Subcutaneous abdominal adipose tissue (tissue), 5 donors: ENCODE data around the gene FMR1NB.

Source experiments
- H3K27ac ChIP-seq: one replicate; pipeline ENCODE4 v1.7.0; 2013; ENCODE audit warnings: low read depth, mild to moderate bottlenecking, inconsistent platforms, low read length, moderate library complexity
- H3K27me3 ChIP-seq, 5 donors: one replicate each; pipeline ENCODE4 v1.7.0; 2013; ENCODE audit warnings: low read length in 5 of 5, inconsistent platforms in 1 of 5; ENCODE audit not compliant: control insufficient read depth in 5 of 5, insufficient read depth in 4 of 5
- H3K36me3 ChIP-seq, 5 donors: one replicate each; pipeline ENCODE4 v1.7.0; 2013; ENCODE audit warnings: low read length in 5 of 5; ENCODE audit not compliant: control insufficient read depth in 5 of 5, insufficient read depth in 5 of 5
- H3K4me1 ChIP-seq, 5 donors: one replicate each; pipeline ENCODE4 v1.7.0; 2013; ENCODE audit warnings: low read length in 5 of 5, mild to moderate bottlenecking in 3 of 5, moderate library complexity in 1 of 5; ENCODE audit not compliant: control insufficient read depth in 5 of 5, insufficient read depth in 5 of 5
- H3K4me3 ChIP-seq, 5 donors: one replicate each; pipeline ENCODE4 v1.7.0; 2013; ENCODE audit warnings: low read length in 5 of 5, low read depth in 1 of 5
- H3K9ac ChIP-seq, 5 donors: one replicate each; pipeline ENCODE4 v1.7.0; 2013; ENCODE audit warnings: low read length in 5 of 5, mild to moderate bottlenecking in 4 of 5, moderate library complexity in 3 of 5
- H3K9me3 ChIP-seq, 5 donors: one replicate each; pipeline ENCODE4 v1.7.0; 2013; ENCODE audit warnings: low read length in 5 of 5; ENCODE audit not compliant: control insufficient read depth in 5 of 5
- donor health status: healthy.
- donor health status: healthy.
- donor health status: healthy.
- donor health status: healthy.
- donor health status: healthy.

The FMR1NB gene, protein sequence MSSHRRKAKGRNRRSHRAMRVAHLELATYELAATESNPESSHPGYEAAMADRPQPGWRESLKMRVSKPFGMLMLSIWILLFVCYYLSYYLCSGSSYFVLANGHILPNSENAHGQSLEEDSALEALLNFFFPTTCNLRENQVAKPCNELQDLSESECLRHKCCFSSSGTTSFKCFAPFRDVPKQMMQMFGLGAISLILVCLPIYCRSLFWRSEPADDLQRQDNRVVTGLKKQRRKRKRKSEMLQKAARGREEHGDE

GRCh38 chrX:147981038-147981752 is at the start of gene FMR1NB:
Gene FMR1NB, plus strand, starts transcription at chrX:147981337. Its CDS starts 66 bp downstream, at chrX:147981403.
- Histone ChIP-seq H3K4me3 (no peak within 1 kb of the TSS), H3K36me3 (no peaks in the 10 kb centered on the region), H3K9me3 (peaks cover 0 to 2% (median 0%) of the 10 kb centered on the region in 5 donors), H3K4me1 (no peaks in the 10 kb centered on the region), H3K27ac (no peak within 1 kb of the TSS), H3K9ac (no peak within 1 kb of the TSS), H3K27me3 (no peaks in the 10 kb centered on the region)

DNA sequence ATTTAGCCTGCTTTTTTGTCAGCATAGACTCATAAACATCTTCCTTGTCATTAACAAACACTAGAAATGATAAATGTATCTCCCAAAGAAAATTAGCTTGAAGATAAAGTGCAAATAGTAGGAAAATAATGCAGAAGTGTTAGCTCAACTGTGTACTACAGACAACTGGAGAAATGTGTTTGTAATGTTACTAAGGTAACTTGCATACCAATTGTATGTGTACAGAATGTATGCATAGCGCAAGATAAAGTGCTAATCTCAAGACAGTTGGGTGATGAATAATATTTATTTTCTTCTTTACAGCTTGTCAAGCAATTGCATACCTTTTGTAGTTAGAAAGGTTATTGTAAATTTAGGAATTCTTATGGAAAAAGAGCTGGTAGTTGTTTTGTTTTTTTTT is 47.3 kb upstream of the FMR1NB start:
- Histone ChIP-seq H3K36me3 (peaks cover 7 to 24% (median 20%) of the 10 kb centered on the region in 5 donors), H3K9me3 (no peaks in the 10 kb centered on the region), H3K9ac (no peak overlapping the region)

DNA sequence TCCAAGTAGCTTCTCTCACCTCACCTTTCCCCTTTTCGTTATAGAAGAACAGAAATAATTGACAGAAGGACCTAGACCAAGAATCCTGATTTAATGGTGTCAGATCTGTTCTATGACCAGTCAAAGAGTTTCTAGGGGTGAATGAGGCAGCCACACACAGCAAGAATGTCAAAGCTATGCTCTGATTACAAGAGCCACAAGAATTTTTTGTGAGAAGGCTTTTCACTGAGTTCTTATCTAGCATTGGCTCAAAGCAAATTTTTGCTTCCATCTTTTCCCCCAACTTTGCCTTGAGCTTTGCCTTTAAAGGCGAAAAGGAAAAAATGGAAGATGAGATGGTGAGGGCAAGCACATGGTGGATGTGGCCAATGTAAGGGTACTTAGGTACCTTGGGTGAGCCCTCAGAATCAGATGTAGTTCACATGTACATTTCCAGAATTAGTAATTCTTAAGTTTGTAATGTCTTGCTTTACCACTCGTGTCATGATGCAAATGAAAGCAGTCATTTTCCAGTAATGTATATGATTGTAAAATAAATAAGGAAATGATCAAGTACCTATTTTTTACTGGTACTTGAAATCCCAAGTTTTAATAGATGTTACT is 45.9 kb upstream of the FMR1NB start:
- peaks cover 5 to 22% (median 17%) of the 10 kb centered on the region in 5 donors for H3K36me3 ChIP-seq
- no peaks in the 10 kb centered on the region for H3K9me3 ChIP-seq
- H3K9ac ChIP-seq: no peak overlapping the region
- no peak overlapping the region for H3K27ac ChIP-seq
- H3K27me3 ChIP-seq: no peaks in the 10 kb centered on the region
- H3K4me1 ChIP-seq: no peaks in the 10 kb centered on the region
- no peak overlapping the region for H3K4me3 ChIP-seq

More for the DNA sequence above, 47.3 kb upstream of the FMR1NB start:
- no peak overlapping the region for H3K27ac ChIP-seq
- H3K27me3 ChIP-seq: no peaks in the 10 kb centered on the region
- no peak overlapping the region for H3K4me3 ChIP-seq
- no peaks in the 10 kb centered on the region for H3K4me1 ChIP-seq

- H3K9me3 ChIP-seq: no peaks in the 10 kb centered on the region
- no peak overlapping the region for H3K27ac ChIP-seq
Observed at GRCh38 chrX:147945286-147945685, 35.9 kb upstream of the FMR1NB start.

GRCh38 chrX:147948531-147948930 is 32.6 kb upstream of the FMR1NB start:
- no peak overlapping the region for H3K4me3 ChIP-seq
- H3K9me3 ChIP-seq: no peaks in the 10 kb centered on the region
- H3K4me1 ChIP-seq: no peaks in the 10 kb centered on the region
- H3K36me3 ChIP-seq: peaks cover 15 to 32% (median 24%) of the 10 kb centered on the region in 5 donors
- no peaks in the 10 kb centered on the region for H3K27me3 ChIP-seq
- H3K9ac ChIP-seq: no peak overlapping the region
- no peak overlapping the region for H3K27ac ChIP-seq

More at GRCh38 chrX:147945286-147945685, 35.9 kb upstream of the FMR1NB start:
- Histone ChIP-seq H3K4me1 (no peaks in the 10 kb centered on the region), H3K9ac (no peak overlapping the region), H3K4me3 (no peak overlapping the region), H3K36me3 (peaks cover 16 to 44% (median 35%) of the 10 kb centered on the region in 5 donors), H3K27me3 (no peaks in the 10 kb centered on the region)

GRCh38 chrX:147950352-147950751 is 30.8 kb upstream of the FMR1NB start:
- H3K27ac ChIP-seq: no peak overlapping the region
- no peaks in the 10 kb centered on the region for H3K9me3 ChIP-seq
- H3K4me1 ChIP-seq: no peaks in the 10 kb centered on the region
- H3K27me3 ChIP-seq: no peaks in the 10 kb centered on the region
- no peak overlapping the region for H3K9ac ChIP-seq
- H3K36me3 ChIP-seq: peaks cover 5 to 18% (median 13%) of the 10 kb centered on the region in 5 donors
- H3K4me3 ChIP-seq: no peak overlapping the region

DNA sequence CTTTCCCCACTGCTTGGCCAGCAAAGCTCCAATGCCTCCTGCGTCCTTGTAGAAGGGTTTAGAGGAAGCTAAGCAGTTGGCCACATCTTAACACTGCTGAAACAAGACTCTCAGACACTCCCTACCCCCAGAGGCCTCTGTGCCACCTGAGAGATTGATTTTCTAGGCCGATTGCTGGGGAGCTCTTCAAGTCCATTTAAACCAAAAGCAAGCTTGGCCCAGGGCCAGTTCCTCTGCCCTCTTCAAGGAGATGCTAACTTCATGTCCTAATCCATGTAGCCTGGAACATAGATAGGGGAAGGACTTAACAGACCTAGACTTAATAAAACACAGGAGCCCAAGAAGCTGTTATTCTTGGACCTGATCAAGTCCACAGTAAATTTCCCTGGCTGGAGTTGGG is 27.2 kb upstream of the FMR1NB start:
- Histone ChIP-seq H3K9me3 (no peaks in the 10 kb centered on the region), H3K9ac (no peak overlapping the region), H3K36me3 (no peaks in the 10 kb centered on the region), H3K4me3 (no peak overlapping the region), H3K27me3 (peaks cover 0 to 2% (median 0%) of the 10 kb centered on the region in 5 donors), H3K4me1 (no peaks in the 10 kb centered on the region), H3K27ac (no peak overlapping the region)

GRCh38 chrX:147957291-147957690 is 23.8 kb upstream of the FMR1NB start:
- no peak overlapping the region for H3K9ac ChIP-seq

DNA sequence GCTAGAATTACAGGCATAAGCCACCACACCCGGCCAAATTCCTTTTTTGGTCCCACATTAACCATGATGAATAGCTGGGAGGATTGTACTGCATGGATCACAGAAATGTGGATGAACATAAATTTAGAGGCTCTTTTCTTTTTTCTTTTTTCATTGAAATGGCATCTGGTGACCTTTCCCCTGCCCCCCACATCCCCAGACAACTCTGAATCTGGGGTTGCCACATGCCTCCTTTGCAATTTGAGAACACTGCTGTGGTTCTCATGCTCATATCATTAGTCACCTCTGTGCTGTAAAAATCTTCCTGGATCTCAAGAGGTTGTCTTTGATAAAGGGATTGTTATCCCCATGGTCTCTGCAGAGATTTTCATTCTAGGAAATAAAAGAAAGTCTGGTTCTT is 22.8 kb upstream of the FMR1NB start:
- Histone ChIP-seq H3K36me3 (no peaks in the 10 kb centered on the region), H3K4me1 (no peaks in the 10 kb centered on the region), H3K27me3 (peaks cover 0 to 2% (median 0%) of the 10 kb centered on the region in 5 donors), H3K9me3 (no peaks in the 10 kb centered on the region), H3K9ac (no peak overlapping the region), H3K27ac (no peak overlapping the region), H3K4me3 (no peak overlapping the region)

More at GRCh38 chrX:147957291-147957690, 23.8 kb upstream of the FMR1NB start:
- Histone ChIP-seq H3K4me1 (no peaks in the 10 kb centered on the region), H3K9me3 (no peaks in the 10 kb centered on the region), H3K4me3 (no peak overlapping the region), H3K36me3 (no peaks in the 10 kb centered on the region), H3K27me3 (peaks cover 0 to 2% (median 0%) of the 10 kb centered on the region in 5 donors), H3K27ac (no peak overlapping the region)

- Histone ChIP-seq H3K4me3 (no peak overlapping the region), H3K27me3 (peaks cover 0 to 2% (median 0%) of the 10 kb centered on the region in 5 donors), H3K9ac (no peak overlapping the region), H3K27ac (no peak overlapping the region), H3K9me3 (no peaks in the 10 kb centered on the region), H3K36me3 (no peaks in the 10 kb centered on the region), H3K4me1 (no peaks in the 10 kb centered on the region)
Observed at GRCh38 chrX:147960722-147961121, 20.4 kb upstream of the FMR1NB start.
